GM21619 (cell line): ENCODE measurements around the gene CALY.

Source experiments
- ATAC-seq: cut with Tn5 transposase; IDR thresholded peaks from one replicate; pipeline ENCODE4 v1.9.1; 2021; ENCODE audit not compliant: unreplicated experiment

Gene CALY

DNA sequence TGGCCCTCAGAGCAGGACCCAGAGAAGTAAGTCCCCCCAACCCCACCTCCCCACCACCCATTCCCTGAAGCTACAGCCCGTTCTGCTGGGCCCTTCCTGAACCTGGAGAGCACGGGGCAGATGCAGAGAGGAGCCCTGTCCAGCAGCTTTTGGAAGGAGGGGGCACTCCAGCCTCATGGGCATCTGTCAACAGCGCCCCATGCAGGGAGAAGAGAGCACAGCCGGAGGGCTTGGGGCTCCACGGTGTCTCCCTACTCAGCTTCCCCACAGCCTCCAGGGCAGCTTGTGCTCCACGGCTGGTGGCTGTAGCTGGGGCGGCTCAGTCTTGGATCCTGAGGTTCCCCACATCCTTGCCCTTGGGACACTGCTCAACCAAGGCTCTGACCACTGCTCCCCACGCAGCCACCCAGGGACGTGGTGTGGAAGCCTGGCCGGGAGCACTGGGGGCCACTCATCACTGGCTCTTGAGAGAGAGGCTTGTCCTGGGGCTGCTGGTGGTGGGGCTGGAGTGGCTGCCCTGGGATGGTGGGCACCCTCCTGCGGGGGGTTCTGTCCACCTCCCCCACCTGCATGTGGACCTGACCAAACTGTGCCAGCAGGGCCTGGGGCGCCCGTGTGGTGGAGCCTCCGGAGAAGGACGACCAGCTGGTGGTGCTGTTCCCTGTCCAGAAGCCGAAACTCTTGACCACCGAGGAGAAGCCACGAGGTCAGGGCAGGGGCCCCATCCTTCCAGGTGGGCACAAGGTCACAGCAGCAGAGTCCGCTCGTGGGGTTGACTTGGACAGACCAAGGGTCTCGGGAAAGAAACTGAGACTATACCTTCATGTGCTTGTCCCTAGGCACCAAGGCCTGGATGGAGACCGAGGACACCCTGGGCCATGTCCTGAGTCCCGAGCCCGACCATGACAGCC lies 15.0 kb upstream of the CALY start:
- ATAC-seq = no peak

DNA sequence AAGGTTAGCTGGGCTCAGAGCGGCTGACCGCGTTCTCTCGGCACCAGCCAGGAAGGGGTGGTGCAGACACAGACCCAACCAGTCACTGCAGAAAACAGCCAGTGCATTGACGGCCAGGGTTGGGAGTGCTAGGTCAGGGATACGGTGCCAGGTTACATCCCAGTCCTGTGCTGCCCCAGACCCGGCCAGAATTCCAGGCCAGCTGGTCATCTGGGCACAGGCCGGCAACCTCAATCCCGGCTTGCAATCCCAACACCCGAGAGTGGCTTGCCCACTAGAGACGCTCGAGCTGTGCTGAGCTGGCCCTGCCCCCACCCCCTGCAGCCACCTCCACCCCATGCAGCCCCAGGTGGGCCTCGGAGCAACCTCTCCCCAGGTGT lies 14.2 kb upstream of the CALY start:
- ATAC-seq = no peak

DNA sequence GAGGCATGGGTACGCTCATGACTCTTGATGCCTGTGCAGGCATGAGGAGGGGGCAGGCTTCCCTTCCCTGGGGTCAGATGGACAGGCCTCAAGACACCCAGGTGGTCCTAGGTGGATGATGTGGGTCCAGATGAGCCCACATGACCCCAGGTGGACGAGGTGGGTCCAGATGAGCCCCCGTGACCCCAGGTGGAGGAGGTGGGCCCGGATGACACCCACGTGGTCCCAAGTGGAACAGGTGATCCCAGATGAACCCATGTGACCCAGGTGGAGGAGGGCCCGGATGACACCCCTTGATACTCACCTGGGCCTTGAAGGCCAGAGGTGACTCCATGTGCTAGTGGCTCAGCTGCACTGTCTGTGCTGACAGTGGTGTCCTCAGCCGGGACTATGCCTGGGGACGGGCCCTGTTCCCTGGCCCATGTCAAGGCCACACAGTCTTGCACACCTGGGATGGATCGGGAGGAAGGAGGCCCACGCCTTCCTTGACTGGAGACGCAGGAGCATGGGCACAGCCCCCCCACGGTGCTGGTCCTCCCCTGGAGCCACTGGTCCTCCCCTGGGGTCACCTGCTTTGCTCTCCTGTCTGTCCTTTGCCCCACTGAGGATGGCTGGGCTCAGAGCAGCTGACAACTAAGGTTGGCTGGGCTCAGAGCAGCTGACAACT lies 13.7 kb upstream of the CALY start:
- no peak for ATAC-seq

DNA sequence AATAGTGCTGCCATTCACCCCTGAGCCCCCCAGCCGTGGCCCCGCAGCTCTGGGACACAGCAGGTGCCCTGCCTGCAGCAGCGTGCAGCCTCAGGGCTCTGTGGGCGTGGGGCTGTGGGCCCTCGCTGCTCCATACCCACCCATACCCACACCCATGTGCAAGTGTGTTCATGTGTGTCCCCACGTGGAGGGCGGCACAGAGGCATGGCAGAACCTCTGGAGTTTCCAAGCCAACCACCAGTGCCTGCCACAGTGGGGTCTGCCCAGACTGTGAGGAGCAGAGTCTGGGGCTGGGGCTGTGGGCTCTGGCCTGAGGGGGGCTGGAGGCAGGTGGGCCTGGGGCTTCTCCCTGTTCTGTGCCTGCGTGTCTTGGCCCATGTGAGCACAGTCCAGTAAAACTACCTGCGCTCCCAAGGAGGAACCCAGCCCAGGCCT lies 12.9 kb upstream of the CALY start:
- ATAC-seq = no peak

DNA sequence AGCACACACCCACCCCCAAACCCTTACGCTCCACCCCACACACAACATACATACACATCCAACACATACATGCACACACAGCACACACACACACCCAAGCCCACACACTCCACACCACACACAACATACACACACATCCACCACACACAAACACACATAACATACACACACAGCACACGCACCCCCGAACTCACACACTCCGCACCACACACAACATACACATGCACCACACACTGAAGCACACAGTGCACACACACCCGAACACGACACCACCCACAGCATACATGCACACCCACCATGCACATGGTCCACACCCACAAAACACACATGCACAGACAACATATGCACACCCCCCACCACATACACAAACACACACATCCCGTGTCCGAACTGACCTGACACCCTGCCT lies 12.5 kb upstream of the CALY start:
- ATAC-seq = no peak

DNA sequence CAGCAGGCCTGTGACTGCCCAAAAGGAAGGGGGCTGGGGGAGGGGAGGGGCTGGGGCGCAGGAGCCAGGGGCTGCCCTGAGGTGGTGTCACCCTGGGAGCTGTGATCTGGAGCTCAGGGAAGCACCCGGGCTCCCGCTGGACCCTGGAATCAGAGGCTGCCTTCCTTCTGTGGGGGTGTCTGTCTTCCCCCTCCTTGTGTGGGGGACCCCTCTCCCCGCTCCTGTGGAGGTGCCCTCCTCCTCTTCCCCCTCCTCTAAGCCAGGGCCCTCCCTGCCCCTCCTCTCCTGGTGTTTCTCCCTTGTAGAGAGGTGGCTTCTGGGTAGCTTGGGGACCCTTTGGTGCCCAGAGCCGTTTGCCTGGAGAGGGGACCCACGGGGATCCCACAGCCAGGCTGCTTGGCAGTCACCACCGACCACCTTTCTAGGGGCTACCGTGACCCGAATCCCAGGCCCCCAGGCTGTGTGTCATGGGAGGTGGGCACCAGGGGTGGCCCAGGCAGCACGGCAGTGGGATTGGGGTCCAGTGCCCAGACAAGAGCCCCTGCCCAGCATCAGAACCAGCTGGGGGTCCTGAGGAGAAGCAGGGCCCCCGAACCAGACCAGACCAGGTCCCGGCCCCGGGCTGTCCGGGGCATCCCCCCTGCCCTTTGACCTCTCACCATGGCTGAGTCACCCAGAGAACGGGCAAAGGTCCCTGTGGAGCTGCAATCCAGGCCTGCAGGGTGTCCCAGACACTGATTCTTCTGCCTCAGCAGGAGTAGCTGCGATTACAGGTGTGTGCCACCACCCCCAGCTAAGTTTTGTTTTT lies 11.2 kb upstream of the CALY start:
- ATAC-seq = no peak

DNA sequence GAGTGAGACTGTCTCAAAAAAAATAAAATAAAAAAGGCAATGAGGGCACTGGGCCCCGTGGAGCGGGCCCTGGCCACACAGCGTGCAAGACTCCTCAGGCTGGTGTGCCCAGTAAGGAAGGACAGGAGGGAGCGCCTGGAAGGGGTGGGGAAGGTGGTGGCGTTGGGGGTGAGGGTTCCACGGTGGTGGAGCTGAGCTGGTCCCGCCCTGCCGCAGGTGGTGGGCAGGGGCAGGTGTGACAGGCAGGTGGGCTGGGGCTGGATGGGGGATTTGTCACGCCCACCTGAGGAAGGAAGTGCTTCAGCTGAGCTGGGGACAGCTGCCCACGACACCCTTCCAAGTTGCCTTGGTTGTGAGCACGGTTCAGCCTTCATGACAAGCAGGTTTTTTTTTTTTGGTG lies 9.7 kb upstream of the CALY start:
- no peak for ATAC-seq

DNA sequence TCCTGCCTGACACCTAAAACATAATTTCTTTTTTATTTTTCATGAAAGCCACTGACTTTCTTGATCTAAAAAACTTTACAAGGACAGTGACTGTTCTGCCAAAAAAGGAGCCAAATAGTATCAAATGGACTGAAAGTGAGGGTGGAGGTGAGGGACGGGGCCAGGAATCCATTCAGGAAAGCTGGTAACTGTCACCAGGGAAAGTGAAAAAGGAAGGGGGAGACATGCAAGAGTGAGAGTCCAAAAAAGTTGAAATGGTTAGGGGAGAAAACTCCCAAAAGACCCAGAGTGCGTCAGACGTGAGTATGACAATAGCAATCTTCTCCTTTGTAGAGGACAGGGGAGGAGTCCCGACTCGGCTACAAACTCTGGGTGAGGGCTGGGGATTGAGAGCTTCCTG lies 7.5 kb upstream of the CALY start:
- ATAC-seq = no peak

DNA sequence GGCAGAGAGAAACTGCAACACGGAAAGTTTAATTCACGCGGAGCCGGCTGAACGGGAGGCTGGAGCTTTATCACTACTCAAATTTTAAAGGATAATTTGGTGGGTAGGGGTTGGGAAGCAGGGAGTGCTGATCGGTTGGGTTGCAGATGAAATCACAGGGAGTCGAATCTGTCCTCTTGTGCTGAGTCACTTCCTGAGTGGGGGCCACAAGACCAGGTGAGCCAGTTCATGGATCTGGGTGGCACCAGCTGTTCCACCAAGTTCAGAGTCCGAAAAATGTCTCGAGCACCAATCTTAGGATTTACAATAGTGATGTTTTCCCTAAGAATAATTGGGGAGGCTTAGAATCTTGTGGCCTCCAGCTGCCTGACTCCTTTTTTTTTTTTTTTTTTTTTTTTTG lies 6.9 kb upstream of the CALY start:
- ATAC-seq = no peak

DNA sequence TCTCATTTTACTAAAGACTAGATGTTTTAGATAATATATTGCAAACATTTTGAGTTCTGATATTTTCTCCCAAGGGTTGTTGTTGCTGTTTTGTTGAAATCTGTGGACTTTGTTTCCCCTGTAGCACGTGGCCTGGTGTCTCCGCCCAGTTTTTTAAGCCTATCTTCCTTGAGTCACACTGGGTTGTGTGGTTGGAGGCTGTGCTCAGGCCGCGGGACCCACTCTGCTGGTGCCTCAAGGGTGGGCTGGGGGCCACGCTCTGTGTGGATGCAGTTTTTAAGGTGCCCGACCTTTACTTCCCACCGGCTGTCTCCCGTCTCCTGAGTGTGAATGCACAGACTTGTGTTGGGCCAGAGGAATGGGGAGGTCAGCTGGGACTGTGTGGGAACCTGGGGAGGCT lies 6.2 kb upstream of the CALY start:
- ATAC-seq = no peak

DNA sequence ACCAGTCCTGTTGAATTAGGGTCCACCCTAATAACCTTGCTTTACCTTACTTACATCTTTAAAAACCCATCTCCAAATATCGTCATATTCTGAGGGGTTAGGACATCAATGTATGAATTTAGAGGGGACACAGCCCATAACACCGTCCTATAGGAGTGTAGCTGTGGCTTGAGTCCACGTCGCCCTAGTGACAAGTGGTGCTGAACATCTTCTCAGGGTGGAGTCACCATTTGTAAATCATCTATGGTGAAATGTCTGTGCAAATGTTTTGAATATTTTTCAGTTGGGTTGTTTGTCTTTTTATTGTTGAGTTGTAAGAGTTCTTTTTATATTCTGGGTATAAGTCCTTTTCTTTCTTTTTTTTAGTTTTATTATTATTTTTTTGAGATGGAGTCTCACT lies 5.3 kb upstream of the CALY start:
- no peak for ATAC-seq

DNA sequence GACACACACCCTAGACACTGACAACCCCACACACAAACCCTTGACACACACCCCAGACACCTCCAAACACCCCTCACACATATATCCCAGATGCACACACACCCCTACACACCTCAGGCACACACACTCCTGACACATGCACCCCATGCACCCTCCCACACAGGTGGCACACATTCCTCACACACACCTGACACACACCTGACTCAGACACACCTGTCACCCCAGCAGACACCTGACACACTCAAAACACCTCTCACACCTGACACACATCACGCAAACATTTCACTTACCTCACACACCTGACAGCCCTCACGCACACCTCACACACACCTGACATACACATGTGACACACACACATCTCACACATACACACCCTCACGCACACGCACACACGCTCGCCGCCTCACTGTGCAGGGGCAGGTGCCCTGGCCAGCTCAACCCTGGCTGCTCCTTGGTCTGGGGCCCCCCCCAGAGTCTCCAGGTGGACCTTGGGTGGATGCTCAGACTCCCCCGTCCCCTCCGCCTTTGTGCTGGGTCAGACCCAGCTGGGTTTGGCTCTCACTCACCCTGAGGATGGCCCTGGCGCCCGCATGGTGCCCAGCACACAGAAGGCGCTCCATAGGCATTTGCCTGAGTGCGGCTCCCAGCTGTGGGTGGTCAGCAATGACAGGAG lies 3.1 kb upstream of the CALY start:
- no peak for ATAC-seq

DNA sequence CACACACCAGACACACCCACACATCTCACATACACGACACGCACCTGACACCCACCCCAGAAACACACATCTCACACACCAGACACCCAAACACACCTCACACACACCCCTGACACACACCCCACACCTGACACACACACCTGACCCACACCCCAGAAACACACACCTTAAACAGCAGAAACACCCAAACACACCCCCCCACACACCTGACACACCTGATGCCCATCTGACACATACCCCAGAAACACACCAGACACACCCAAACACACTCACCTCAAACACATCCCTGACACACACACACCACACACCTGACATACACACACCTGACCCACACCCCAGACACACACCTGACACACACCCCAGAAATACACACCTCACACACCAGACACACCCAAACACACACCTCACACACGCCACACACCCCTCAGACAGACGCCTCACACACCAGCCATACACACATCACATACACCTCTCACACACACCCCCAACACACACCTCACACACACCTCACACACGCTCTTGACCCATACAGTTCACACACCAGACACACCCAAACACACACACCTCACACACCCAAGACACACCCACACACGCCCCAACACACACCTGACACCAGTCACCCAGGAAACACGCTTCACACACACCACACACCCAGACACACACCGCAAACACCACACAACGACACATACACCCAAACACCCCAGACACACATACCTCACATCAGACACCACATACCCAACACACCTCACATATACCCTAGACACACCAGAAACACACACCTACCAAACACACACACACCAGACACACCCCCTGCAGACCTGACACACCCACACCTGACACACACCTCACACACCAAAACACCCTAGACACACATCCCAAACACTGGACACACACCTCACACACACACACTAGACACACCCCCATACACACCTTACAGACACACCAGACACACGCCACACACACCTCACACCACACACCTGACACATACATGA lies 1.7 kb upstream of the CALY start:
- no peak for ATAC-seq

DNA sequence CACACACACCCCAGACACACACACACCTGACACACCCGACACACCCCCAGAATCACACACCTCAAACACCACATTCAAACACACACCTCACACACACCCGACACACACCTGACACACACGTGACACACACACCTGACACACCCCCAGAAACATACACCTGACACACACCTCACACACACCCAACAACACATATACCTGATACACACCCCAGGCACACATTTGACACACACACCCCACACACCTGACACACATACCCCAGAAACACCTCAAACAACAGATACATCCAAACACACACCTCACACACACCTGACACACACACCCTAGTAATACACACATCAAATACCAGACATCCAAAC lies 652 bp upstream of the CALY start:
- no peak for ATAC-seq

DNA sequence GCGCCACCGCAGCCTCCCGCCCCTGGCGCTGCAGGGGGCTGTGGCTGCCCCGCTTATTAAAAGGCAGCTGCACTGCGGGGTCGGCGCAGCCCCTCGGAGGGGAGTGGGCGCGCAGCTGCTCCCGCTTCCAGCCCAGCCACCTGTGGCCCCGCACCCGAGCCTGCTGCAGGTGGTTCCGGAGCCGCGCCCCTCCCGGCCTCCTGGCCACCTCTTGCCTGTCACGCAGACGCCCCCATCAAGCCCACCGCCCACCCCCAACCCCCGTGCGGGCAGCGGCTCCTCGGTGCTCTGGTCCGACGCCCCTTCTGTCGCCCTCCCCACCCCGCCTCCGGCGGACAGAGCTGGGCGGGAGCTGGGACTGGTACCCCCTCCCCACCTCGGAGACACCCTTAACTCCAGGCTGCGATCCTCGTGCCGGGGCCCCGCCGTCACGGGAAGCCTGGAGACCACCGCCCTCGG lies 549 bp downstream of the CALY start:
- ATAC-seq = no peak

DNA sequence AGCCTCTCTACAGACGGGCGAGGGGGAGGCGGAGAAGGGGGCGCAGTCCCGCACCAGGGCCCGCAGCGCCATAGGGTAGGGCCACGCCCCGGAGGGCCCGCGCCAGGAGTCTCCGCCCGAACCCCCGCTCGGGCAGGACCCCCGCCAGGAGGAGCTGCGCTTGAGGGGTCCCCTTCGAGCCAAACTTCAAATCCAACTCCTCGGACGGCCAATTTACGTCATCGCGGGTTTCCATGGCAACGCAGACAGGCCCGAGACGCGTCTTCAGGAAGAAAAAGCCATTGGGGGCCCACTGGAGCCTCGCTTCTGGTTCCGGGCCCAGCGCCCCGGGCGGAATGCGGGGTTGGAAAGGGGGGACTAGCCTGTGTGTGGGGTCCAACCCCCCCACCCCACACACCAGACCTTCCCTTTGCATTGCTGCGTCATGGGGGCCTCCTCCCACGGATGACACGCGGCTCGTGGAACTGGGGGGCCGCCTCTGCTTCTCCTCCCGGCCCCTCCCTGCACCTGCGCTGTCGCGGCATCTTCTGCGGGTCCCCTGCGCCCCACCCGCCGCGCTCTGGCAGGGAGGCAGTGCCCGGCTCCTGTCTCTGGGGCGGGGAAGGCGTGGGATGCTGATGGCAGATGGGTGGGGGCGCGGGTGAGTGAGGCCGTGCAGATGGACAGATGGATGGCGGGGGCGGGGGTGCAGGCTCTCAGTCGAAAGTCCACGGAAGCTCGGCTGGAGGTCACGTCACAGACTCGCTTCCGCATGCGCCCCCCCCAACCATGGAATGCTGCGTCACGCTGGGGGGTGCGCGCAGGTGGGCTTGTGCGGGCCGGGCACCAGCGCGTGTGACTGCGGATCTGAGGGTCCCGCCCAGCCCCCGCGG lies 1.2 kb downstream of the CALY start:
- no peak for ATAC-seq

DNA sequence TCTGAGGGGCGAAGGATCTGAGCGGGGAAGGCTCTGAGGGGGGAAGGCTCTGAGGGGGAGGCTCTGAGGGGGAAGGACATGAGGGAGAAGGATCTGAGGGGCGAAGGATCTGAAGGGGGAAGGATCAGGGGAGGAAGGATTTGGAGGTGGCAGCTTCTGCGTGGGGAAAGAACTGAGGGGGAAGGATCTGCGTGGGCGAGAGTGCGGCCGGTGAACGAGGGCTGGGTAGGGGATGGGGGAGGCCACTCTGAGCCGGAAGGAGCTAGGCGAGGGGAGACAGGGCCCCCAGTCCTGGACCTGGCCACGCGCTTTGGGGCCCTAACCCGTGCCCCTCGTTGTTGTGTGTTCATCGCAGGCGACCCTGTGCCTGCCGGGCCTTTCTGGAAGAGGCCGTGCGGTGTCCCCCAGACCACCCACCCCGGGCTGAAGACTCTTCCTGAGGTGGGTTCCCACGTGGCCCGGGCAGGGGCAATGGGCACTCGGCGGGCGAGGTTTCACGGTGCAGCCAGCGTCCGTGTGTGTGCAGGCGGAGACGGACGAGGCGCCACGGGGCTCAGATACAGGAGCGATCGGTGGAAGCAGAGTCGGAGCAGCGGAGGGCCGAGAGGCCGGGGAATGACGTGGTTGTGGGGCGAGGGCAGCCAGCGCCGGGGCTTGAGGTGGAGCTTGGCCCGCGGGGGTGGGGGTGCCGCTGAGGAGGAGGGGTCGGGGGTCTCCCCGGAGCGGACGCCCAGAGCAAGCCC lies 2.0 kb downstream of the CALY start:
- ATAC-seq = no peak

DNA sequence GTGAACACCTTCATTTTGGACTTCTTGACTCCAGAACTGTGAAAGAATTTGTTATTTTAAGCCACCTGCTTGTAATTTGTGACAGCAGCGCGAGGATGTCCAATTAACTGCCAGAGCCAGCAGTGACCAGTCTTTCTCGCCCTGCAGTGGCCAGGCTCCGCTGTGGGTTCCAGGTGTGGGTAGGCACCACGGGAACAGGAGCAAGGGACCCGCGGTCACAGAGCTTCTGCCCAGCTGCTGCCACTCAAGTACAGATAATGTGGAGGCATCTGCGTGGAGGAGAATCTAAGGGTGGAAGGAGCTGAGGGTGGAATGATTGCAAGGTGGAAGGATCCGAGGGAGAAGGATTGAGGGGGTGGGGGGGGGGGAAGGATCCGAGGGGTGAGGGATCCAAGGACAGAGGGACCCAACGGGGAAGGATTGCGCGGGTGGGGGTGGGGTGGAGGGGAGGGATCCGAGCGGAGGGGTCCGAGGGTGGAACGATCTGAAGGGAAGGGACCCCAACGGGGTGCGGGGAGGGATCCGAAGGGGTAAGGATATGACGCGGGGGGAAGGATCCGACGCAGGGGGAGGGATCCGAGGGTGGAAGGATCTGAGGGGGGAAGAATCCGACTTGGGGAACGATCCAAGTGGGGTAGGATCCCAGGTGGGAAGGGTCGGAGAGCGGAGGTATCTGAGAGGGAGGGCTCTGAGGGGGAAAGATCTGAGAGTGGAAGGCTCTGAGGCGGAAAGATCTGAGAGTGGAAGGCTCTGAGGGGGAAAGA lies 3.6 kb downstream of the CALY start:
- no peak for ATAC-seq
